Measurements from ENCODE around the gene CCDC71. TPM values are rescaled to one million over a fixed set of nuclear protein-coding genes. Genes with fewer than 3 reads are reported as not detected.
A peak's percentile ranks its signal among the peaks of the same experiment; 100 is the strongest.

CCDC71 gene
- total and polyA plus RNA-seq, 9 of the 15 experiments (the other 6 are each of a cell fraction or from before 2014, with no cell fraction given) = 0.13 to 19.3 (median 14.3) TPM

- H3K36me3 ChIP-seq (ENCODE audit: control insufficient read depth, insufficient read depth, low read length) = no peaks in the 10 kb centered on the region
- peak overlapping the region in 1 of 2 experiments; percentile 64; a peak in 2 of 4 replicates for H3K9ac ChIP-seq (ENCODE audit: insufficient read depth in 1 of 2, low read depth in 2 of 2, low read length in 2 of 2)
- TF ChIP-seq ZBTB5 (IDR thresholded peaks at IDR 0.05) (no peak), ZNF263 (CRISPR knock-in tag; IDR thresholded peaks at IDR 0.05; ENCODE audit: borderline replicate concordance) (no peak), NR2C2 (CRISPR knock-in tag; IDR thresholded peaks at IDR 0.05) (no peak), NR2C2 (tag; IDR thresholded peaks at IDR 0.05) (peak; percentile 61; the same call in 1 of the 2 replicates), ZBTB1 (CRISPR knock-in tag; IDR thresholded peaks at IDR 0.05; ENCODE audit: borderline replicate concordance, low read depth) (no peak), CTCF (IDR thresholded peaks at IDR 0.05 in 2 of 3, conservative IDR thresholded peaks at IDR 0.05 in 1 of 3; ENCODE audit: insufficient read depth in 2 of 3, low read depth in 1 of 3, low read length in 3 of 3) (peak in 2 of 3 experiments; percentile 16 to 26; a peak in 1 of 6 replicates), ZBTB7A (IDR thresholded peaks at IDR 0.05; ENCODE audit: borderline replicate concordance, control insufficient read depth, low read depth, low read length) (peak; percentile 34; the same call in 1 of the 2 replicates), STAT5B (CRISPR knock-in tag; IDR thresholded peaks at IDR 0.05) (no peak), ESRRA (IDR thresholded peaks at IDR 0.05; ENCODE audit: borderline replicate concordance, low read depth) (peak; percentile 97), GATA2 (CRISPR knock-in tag; IDR thresholded peaks at IDR 0.05) (peak; percentile 54; the same call in 1 of the 2 replicates), NFRKB (IDR thresholded peaks at IDR 0.05; ENCODE audit: low read depth) (no peak), THAP7 (CRISPR knock-in tag; IDR thresholded peaks at IDR 0.05) (no peak), RAD21 (CRISPR knock-in tag; conservative IDR thresholded peaks at IDR 0.05 in 1 of 2, IDR thresholded peaks at IDR 0.05 in 1 of 2) (peak in 1 of 2 experiments; percentile 33; a peak in 3 of 4 replicates)
- no TSS peak for BruUV-seq (replicated peaks)
- FAIRE-seq = peak; percentile 44
- H3K9me1 ChIP-seq (ENCODE audit: control insufficient read depth, insufficient read depth, low read length) = no peaks in the 10 kb centered on the region
- H3K27me3 ChIP-seq (ENCODE audit: control insufficient read depth in 2 of 2, insufficient read depth in 2 of 2, low read length in 2 of 2) = peaks cover 0 to 5% of the 10 kb centered on the region in 2 experiments; a peak in 1 of 5 replicates
- in situ Hi-C loops (cut with MboI) = no loop called here
- no peak overlapping the region for H2AFZ ChIP-seq (ENCODE audit: low read depth, low read length)
- H3K4me1 ChIP-seq (replicated peaks in 1 of 2; ENCODE audit: control insufficient read depth in 2 of 2, insufficient read depth in 2 of 2, low read length in 2 of 2) = peaks cover 2 to 29% of the 10 kb centered on the region in 2 experiments; a peak in 4 of 5 replicates
- no peak overlapping the region for H3K27ac ChIP-seq (ENCODE audit: extremely low read depth, low read depth, low read length)
- no peak for ATAC-seq
- intact Hi-C loops (cut with micrococcal nuclease) = no loop called here
- no peak overlapping the region for H3K4me2 ChIP-seq (ENCODE audit: insufficient read depth, low read length)
- H4K20me1 ChIP-seq (replicated peaks; ENCODE audit: control insufficient read depth, insufficient read depth, low read length) = no peaks in the 10 kb centered on the region
- WGBS (ENCODE audit: insufficient coverage, low coverage, missing lambda C conversion rate) = 37% methylated on average over 3 of the region's 3 CpGs
- no peak overlapping the region for H3K4me3 ChIP-seq
- CTCF ChIA-PET (ENCODE audit: low intra/inter-chr PET ratio) = no interaction called here
- no peaks in the 10 kb centered on the region for H3K9me3 ChIP-seq (replicated peaks; ENCODE audit: control insufficient read depth, insufficient read depth, low read depth, low read length)
- H3K79me2 ChIP-seq (ENCODE audit: control insufficient read depth, insufficient read depth, low read length) = no peaks in the 10 kb centered on the region; the same call in 2 of the 3 replicates
- DNase-seq (ENCODE audit: extremely low read depth in 1 of 4, low spot score in 3 of 4) = peak; percentile 20 to 38 (median 30)
- POLR2A ChIA-PET = interaction anchor here (0.6 kb wide), 2 partner anchors 13 to 126 kb away, joined by 3 read pairs; no protein-coding TSS in a partner anchor
Measured at GRCh38 chr3:49134471-49135265, 31.5 kb downstream of the CCDC71 start.
